ACHN (cell line): ENCODE results near the gene RAD51.

Experiments used
- DNase-seq: peaks from one replicate; pipeline ENCODE4 v3.0.0-alpha.2; 2015
- in situ Hi-C: cut with HindIII; loops from 2 replicates; pipeline ENCODE4 v1.10.0; 2017; ENCODE audit warnings: low sequenced_read_pairs, low pct_ligation_motif_present, low pct_unique_long_range_greater_than_20kb

RAD51 gene

DNA sequence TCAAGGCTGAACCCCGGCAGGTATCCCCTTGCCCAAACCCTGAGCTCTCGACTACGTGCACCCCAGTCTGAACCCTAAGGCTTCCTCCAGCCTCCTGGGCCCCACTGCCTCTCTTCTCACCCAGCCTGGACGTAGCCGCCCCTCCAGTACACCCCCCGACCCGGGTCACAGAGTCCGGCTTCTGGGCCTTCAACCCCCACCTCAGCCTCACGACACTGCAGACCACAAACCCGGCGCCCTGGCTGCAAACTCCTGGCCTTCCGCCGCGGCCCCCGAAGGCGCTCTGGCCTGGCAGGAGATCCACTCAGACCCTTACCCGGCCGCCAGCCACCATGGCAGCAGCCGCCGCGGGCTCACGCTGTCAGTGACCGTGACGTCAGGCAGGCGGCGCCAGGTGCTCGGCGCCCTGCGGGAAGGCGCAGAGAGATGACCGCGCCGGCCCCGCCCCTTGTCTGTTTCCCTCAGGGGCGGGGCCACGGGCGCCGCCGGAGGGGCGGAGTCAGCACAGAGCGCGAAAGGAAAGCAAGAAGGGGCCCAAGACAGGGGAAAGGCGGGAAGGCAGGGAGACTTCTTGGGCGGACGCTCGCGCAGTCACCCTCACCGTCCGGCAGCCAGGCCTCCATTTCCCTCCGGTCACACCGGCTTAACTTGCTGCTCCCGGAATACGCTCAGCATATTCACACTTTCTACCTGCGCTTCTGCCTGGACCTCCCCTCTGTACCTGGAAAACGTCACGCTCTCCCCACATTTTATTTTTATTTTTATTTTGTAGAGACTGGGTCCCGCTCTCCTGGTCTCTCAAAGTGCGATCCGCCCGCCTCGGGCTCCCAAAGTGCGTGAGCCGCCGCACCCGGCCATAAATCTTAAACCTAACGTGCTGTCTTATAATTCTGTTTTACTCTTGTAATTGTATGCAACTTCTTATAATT, 60.2 kb downstream of the RAD51 start, which contains the start of gene RMDN3:
RMDN3 (minus strand) TSS at position 372 of the 929 bp plus-strand sequence. CDS start 471 bp downstream, outside the sequence.
- DNase-seq, result peak; percentile 89
- in situ Hi-C loops, result no loop called here

DNA sequence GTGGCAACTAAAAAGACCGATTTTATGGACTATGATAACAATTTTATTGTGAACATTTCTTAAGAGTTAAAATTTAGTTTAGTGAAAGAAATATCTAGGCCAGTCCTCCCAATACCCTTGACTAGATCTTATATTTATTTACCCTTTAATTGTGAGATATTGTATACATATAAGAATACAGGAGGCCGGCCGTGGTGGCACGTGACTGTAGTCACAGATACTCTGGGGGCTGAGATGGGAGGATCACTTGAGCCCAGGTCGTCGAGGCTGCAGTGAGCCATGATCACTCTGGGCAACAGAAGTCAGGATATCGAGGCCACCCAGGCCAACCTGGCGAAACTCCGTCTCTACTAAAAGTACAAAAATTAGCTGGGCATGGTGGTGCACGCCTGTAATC, 60.8 kb downstream of the RAD51 start:
- in situ Hi-C loops, result no loop called here
- no peak for DNase-seq

DNA sequence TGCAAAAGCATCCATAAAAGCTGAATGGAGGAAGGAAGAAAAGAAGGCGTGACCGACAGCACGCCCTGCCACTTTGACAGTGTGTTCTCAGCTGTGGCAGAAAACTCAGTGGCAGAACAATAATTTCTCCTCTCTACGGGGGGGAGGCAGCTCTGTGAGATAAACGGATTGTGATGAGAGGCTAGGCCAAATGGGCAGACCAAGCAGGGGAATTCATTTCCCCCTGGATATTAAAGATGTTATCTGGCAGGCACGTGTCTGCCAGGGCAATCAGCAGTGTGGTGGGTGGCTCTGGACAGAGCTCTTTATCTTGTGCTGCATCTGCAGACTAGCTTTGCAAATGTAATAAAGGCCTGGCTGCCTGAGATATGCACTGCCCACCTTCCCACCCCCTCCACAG, 62.0 kb downstream of the RAD51 start:
- no peak for DNase-seq
- in situ Hi-C loops, result no loop called here

DNA sequence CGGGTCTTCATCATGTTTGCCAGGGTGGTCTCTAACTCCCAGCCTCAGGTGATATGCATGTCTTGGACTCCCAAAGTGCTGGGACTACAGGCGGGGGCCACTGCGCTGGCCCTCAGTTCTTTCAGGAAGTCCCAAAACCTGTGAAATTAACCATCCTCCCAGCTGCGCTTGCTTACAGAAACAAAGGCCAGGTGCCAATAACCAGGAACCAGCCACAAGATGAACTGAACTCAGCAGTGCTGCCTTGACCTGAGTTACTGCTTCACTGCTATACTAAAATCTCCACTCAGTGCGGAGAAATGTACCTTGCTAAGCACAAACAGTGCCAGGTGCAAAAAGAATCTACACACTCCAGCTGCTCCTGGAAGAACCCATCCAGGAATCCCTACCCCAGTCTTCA, 65.0 kb downstream of the RAD51 start:
- in situ Hi-C loops, result no loop called here

DNA sequence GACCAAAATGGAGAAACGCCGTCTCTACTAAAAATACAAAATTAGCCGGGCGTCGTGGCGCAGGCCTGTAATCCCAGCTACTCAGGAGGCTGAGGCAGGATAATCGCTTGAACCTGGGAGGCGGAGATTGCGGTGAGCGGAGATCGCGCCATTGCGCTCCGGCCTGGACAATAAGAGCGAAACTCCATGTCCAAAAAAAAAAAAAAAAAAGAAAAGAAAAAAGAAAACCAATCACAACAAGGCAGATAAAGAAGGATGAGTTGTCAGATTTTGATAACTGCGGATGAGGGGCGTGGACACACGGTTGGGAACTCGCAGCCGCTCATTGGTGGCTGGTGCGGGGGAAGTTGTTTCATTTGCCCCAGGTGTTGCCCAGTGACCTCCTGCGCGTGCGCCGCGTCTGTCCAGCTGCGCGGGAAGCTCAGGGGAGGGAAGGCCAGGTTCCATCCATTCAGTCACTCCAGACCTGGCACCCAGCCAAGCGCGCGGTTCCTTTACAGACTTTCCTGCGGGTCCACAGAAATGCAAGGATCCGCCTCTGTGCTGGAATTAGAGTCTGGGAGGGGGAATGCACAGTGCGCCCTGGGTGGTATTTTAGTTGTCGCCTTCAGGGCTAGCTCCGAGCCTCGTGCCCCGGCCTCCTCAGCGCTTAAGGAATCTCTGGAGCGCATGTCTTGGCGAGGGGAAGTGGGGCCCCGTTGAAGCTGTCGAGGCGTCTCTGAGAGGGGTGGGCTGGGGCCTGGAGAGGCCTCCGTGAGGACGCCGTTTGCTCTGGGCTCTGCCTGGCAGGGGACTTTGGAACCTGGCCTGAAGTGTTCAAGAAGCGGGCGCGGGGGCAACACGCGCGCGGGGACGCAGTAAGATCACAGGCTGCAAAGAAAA, 68.2 kb downstream of the RAD51 start:
- peak; percentile 41 for DNase-seq
- in situ Hi-C loops, result no loop called here

More for the DNA sequence above, 65.0 kb downstream of the RAD51 start:
- no peak for DNase-seq

DNA sequence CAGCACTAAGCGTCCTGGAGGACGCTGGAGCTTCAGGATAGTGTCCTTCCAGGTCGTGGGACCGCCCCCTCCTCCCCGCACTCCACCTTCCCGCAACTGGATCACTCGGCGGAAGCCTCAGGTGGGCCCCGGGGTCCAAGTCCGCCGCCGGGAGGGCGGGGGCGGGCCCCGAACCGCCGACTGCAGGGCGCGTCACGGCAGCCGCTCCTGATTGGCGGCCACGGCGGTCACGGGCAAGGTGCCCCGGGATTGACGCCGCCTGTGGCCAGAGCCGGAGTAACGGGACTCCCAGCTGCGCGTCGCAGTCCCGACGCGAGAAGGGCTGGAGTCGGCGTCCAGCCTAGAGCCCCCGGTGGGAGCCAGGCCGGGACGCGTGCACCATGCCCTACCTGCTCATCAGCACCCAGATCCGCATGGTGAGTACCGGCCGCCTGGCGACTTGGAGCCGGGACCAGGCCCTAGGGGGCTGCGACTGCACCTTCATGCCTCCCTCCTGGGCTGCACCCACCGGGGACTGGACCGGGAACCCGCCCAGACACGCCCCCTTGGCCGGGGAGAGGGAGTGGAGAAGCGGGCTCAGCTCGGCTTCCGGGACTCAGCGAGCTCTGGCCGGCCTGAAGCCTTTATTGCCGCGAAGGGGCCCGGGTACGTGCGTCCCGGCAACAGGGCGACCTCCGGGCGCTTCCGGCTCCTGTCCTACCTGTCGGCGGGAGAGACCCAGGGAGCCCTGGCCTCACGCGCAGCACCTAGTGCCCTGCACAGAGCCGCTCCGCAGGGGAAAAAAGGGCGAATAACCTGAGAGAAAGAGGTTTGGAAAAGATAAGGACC, 69.0 kb downstream of the RAD51 start, which contains the start of gene GCHFR:
GCHFR (plus strand) TSS at position 268 of the 828 bp plus-strand sequence; CDS start at position 381, 113 bp downstream.
- peak; percentile 77 for DNase-seq
- in situ Hi-C loops, result no loop called here

DNA sequence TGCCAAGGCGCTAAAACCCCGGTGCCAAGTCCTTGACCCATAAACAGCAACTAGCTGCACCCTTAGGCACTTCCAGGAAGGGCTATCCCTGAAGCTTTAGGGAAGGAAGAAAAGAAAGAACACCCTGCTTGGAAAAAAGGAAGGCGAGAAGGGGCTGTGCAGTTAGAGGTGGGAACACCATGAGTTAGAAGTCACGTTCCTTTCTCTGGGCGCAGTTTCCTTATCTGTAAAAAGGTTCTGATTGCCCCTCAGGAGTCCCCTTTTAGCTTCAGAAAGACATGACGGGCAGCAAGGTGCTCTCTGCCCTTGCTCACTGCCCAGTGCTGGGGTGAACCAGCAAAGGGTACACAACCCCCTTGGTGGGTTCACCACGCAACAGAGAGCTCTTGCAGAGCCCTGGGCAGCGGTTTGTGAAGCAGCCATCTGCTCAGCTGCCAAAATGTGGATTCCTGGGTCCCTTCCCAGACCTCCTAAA, 69.7 kb downstream of the RAD51 start:
- in situ Hi-C loops, result no loop called here
- no peak for DNase-seq

DNA sequence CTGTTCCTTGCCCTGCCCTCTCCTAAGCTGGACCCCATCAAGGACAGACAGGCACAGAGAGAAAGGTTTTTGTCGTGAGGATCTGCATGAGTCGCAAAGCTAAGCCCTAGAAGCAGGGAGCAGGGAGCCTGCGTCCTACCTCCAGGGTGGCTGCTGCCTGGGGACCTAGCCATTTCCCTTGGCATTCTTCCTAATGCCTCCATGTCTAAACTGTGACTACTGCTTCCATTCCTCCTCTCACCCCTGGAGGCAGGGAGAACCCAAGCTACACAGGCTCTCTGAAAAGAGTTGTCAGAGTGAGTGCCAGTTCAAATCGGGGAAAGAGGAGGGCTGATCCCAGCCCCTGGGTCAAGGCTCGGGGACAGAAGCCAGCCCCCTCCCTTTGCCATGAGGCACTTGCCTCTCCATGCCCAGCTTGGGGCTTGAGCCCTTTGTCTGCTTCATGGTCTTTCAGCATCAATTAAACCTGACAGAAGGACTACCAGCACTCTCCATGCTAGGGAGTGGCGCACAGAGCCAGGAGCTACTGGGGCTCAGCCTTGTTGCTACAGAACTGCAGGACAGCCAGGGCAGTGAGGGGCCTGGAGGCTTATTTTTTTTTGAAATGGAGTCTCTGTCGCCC, 71.3 kb downstream of the RAD51 start:
- in situ Hi-C loops, result no loop called here
- DNase-seq, result no peak

DNA sequence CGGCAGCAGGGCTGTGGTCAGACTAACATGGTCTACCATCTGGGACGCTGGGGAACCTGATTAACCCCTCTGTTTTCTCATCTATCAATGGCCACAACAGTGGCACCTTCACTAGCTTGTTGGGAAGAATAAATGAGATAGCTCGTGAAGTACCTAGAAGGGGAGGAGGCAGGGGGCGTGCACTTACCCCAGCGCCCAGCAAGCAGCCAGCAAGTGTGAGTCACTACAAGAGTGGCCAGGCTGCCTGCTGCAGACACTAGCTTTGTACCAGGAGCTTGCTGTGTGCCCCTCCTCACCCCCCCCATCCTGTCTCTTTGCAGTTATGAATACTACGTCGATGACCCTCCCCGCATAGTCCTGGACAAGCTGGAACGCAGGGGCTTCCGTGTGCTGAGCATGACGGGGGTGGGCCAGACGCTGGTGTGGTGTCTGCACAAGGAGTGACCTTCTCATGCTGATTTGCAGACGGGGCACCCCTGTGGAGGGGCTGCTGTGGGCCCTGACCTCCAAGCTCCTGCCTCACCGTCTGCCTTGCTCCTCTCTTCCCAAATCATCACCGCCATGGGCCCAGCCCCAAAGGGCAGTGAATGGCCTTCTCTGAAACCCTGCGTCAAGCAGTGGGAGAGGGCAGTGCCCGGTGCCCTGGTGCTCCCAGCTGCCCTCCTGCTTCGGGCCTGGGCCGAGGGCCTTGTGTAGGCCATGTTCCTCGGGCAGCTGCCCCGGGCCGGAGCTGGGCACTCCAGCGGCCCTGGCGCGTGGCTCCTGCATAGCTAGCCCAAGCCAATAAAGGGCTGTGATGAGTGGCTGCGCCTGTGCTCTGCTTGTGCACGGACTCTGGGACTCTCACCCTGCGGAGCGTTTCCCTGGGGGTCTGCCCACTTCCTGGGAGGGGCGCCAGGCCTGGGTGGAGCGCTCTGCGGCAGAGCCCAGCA, 72.2 kb downstream of the RAD51 start:
- in situ Hi-C loops, result no loop called here
- peak; percentile 63 for DNase-seq

DNA sequence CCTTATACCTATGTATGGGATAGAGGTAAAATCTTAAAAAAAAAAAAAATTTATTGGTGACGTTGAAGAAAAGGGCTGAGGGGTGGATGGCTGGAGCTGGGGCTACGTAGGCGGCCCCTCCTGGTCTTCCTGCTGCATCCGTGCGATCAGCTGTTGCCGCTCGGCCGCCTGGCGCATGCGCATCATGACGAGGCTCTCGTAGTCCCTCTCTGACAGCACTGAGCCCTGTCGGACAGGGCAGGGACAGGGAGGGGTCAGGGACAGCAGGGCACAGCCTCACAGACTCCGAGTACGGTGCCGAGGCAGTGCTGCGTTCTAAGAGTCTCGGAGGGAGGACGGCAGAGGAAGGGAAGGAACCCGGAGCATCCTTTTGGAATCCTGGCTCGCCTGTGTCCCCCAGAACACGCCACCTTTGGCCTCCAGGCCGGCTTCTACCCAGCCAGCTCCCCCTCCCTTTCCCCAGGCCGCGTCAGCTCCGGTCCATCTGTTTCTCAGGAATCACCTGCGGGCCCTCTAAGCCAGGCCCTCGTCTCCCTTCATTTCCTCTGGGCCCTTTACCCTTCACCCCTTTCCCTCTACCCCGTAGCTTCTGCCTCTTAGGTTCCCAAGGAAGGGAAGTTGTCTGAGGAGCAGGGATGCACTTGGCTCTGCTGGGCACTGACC, 73.0 kb downstream of the RAD51 start:
- in situ Hi-C loops, result no loop called here

DNA sequence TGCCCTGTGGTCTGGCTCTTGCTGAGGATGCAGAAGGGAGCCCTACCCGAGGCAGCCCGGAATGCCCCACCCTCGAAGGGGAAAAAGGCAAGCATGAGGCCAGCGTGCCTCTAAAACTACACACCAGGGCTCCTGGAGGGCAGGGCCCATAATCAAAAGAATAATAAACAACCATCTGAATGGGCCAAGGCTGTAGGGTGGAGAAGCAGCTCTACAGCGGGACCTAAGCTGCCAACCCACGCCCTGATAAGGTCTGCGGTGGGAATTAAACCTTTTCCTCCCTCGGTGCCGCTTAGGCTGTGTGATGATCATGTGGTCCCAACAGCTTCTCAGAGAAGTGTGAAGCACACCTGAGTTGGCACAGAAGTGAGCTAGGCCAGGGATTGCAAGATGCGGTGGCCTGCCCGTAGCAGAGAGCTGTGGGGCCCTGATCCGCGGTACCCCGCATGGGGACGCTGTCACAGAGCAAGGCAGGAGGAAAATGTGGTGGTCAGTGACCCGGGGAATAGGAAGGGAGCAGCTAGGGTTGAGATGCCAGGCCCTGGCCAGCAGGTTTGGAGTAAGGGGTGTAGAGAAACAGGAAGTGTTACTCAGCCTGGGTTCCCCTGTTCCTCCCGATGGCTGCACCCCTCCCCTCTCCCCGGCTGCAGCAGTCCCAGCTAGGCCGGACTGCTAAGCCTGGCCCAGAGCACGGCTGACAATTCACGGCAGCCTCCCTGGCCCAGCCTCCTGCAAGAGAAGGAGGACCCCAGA, 73.7 kb downstream of the RAD51 start:
- DNase-seq, result no peak

More for the DNA sequence above, 73.0 kb downstream of the RAD51 start:
- DNase-seq, result no peak

DNA sequence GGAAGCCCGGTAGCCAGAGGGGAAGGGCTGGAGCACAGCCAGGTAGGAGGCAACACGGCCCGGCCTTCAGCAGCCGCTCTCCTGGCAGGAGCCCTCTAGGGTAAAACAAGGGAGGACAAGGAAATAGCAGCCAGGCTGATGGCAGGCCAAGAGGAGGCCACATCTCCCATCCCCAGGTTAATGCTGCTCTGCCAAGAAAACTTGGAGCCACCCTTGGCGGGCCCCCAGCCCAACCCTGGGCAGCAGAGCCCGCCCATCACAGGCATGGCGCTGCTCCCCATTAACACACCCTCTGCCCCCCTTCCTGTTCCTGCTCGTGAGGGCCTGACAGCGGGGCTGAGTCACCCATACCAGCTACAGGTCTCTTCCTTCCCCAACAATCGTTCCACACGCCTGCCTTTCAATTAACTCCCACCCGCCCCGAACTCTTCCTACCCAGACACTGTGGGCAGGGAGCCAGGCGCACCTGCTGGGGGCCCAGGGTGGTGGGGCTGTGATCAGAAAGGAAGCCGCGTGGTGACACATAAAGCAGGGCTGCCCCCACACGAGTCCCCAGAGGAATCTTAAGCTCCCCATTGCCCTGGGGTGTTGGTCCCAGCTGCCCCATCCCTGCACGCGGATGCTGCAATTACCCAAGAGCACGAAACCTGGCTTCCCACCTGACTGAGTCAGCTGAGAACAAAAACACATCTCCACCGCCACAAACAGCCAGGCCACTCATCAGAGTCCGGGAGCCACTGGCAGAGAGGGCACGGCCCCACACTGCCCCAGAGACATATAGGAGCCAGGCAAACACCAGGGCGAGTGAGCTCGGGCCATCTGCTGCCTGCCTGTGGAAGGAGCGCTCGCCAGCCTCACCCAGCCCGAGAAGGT, 74.5 kb downstream of the RAD51 start, which contains the start of gene C15orf62:
C15orf62 (plus strand) TSS at position 707 of the 873 bp plus-strand sequence. CDS start 516 bp downstream, outside the sequence.
- in situ Hi-C loops, result no loop called here
- peak; percentile 84 for DNase-seq

More for the DNA sequence above, 73.7 kb downstream of the RAD51 start:
- in situ Hi-C loops, result no loop called here

DNA sequence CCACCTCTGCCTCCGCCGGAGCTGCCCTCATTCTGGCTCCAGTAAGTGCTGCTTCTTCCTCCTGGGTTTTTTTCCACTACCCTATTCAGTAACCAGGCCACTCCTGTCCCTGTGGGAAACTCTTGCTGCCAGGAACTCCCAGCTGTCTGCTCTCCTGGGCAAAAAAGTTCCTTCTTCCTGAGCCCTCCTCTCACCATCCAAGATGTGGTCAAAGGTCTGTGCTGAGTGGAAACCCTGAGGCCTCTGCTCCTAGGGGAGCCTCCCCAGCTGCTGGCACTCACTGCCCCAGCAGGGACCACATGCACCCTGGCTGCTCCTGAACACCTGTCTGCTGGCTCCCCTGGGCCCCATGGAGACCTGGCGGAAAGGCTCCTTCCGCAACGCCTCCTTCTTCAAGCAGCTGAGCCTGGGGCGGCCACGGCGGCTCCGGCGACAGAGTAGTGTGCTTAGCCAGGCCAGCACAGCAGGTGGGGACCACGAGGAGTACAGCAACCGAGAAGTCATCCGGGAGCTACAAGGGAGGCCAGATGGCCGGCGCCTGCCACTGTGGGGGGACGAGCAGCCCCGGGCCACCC, 75.3 kb downstream of the RAD51 start:
- in situ Hi-C loops, result no loop called here
- DNase-seq, result no peak

DNA sequence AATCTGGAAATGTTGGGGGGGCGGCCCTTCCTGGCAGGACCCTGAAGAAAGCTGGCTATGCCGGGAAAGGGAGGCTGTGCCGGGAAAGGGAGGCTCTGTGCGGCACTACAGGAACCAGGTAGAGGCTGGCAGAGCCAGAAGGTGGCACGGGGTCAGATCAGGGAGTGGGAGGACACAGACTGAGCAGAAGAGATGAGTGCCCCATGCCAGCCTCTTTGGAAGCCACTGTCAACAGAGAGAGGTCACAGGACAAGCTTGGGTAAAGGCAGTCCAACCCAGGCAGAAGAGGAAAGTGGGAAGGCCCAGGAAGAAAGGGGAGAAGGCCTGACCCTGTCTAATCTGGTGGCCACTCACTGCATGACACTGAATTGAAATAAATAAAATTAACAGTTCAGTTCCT, 76.3 kb downstream of the RAD51 start:
- in situ Hi-C loops, result no loop called here

More for the DNA sequence above, 76.3 kb downstream of the RAD51 start:
- no peak for DNase-seq
